Adrenal gland (tissue), 12 donors: Measurements from ENCODE around the gene CEP128. TPM values are rescaled to one million over a fixed set of nuclear protein-coding genes. Genes with fewer than 3 reads are reported as not detected.

Experiments used
- DNase-seq, 7 donors: peaks; one replicate each; pipeline ENCODE4 v3.0.0-alpha.2; 2019 to 2020
- H3K27ac ChIP-seq, 5 donors: fragments of 200-600 bp; sonication (generic) in 4 of 5; 1 replicate in 3 of 5; 2 replicates in 2 of 5; pipeline versions ENCODE4 v1.5.1 to v1.8.0; 2016 to 2020; ENCODE audit warnings: mild to moderate bottlenecking in 1 of 5
- H3K27me3 ChIP-seq: fragments of 200-600 bp; 2 replicates; pipeline ENCODE4 v1.8.0; 2021
- H3K36me3 ChIP-seq, 2 donors: fragments of 200-600 bp; replicated peaks in 1 of 2; 1 replicate in 1 of 2; 2 replicates in 1 of 2; pipeline versions ENCODE4 v1.5.1 to v1.8.0; 2018 to 2022
- H3K4me1 ChIP-seq, 2 donors: fragments of 200-600 bp; replicated peaks in 1 of 2; 1 replicate in 1 of 2; 2 replicates in 1 of 2; pipeline versions ENCODE4 v1.5.1 to v1.8.0; 2018 to 2021
- H3K4me3 ChIP-seq, 4 donors: fragments of 200-600 bp; sonication (generic) in 3 of 4; one replicate each; pipeline ENCODE4 v1.5.1; 2016 to 2018
- H3K9me3 ChIP-seq, 3 donors: fragments of 200-600 bp; sonication (generic) in 1 of 3; replicated peaks in 1 of 3; 1 replicate in 2 of 3; 2 replicates in 1 of 3; pipeline versions ENCODE4 v1.5.1 to v1.8.0; 2016 to 2021
- CTCF ChIP-seq, 6 experiments: fragments of 450-650 bp in 4 of 6; fragments of 200-600 bp in 2 of 6; sonication (generic) in 1 of 6; IDR thresholded peaks; 1 replicate in 5 of 6; 2 replicates in 1 of 6; pipeline versions ENCODE4 v1.5.1 to v1.8.0; 2016 to 2021; ENCODE audit warnings: antibody characterized with exemption in 6 of 6, mild to moderate bottlenecking in 2 of 6, moderate library complexity in 1 of 6
- POLR2A ChIP-seq, 2 donors: fragments of 450-650 bp; IDR thresholded peaks; one replicate each; pipeline ENCODE4 v1.6.1; 2017; ENCODE audit warnings: antibody characterized with exemption in 2 of 2, mild to moderate bottlenecking in 2 of 2, moderate library complexity in 1 of 2
- WGBS, 4 donors: extraction: QIAGEN DNeasy Blood & Tissue Kit in 2 of 4; methylation state at CpG; one replicate each; pipeline versions ENCODE4 v1.1.5 to v1.1.7; 2013 to 2017; 5-methylcytosine and 5-hydroxymethylcytosine counted together
- intact Hi-C, 2 donors: fragments of 100-400 bp; cut with DNase I; formaldehyde crosslinking; loops; one replicate each; pipeline versions ENCODE4 v1.14.1 to v1.15.0; 2022 to 2023
- polyA plus RNA-seq, 3 donors: library from polyadenylated mRNA; stranded (reverse); fragments of 200-250 nt in 2 of 3; fragments of 350-450 nt in 1 of 3; fragmentation: Illumina TruSeq in 1 of 3; extraction: RNeasy Lipid Tissue Mini Kit (QIAGEN cat#74804) in 1 of 3; gene quantifications; one replicate each; pipeline ENCODE4 v1.2.3, GENCODE V29; 2013 to 2014
- total RNA-seq, 9 donors: library from RNA; depleted of rRNA in 4 of 9; stranded (reverse); fragments of >200 nt in 4 of 9; fragments of 120-200 nt in 1 of 9; fragmentation: NEBNext Ultra II Directional in 1 of 9; extraction: Animal tissue kit (Norgen Biotek cat#: 25700) in 1 of 9; gene quantifications; one replicate each; pipeline versions ENCODE4 v1.1.0 to v1.2.4, GENCODE V29; 2013 to 2023
- donor health status: healthy with polysubstance abuse.
- donor health status: Bipolar disorder and iron deficiency.
- donor health status: DM: yes; HTN: yes; CAD: no.
- donor health status: DM: no; HTN: no; CAD: no.
- donor health status: DM: no; HTN: no; CAD: no.
- donor health status: DM: yes; HTN: yes; CAD: no.

Gene CEP128
- total and polyA plus RNA-seq, 12 donors = 1.1 to 5.2 (median 3.1) TPM

- Histone ChIP-seq H3K4me1 (no peaks in the 10 kb centered on the region), H3K36me3 (no peaks in the 10 kb centered on the region), H3K4me3 (no peak overlapping the region), H3K27me3 (no peaks in the 10 kb centered on the region), H3K9me3 (no peaks in the 10 kb centered on the region), H3K27ac (no peak overlapping the region)
- intact Hi-C loops = no loop called here
- no peak for DNase-seq
- 81 to 93% (median 87%) methylated on average over 5 of the region's 5 CpGs for WGBS, 4 donors
- TF ChIP-seq CTCF (IDR thresholded peaks at IDR 0.05) (no peak), POLR2A (IDR thresholded peaks at IDR 0.05) (no peak)
Measured at GRCh38 chr14:80565001-80565400, 376.5 kb downstream of the CEP128 start.

- intact Hi-C loops = no loop called here
- no peak overlapping the region for H3K27ac ChIP-seq
- TF ChIP-seq POLR2A (IDR thresholded peaks at IDR 0.05) (no peak), CTCF (IDR thresholded peaks at IDR 0.05) (no peak)
Measured at GRCh38 chr14:80564051-80564450, 377.5 kb downstream of the CEP128 start.

GRCh38 chr14:80560800-80561657 is 380.5 kb downstream of the CEP128 start:
- H3K27me3 ChIP-seq = no peaks in the 10 kb centered on the region
- no peaks in the 10 kb centered on the region for H3K4me1 ChIP-seq
- TF ChIP-seq POLR2A (IDR thresholded peaks at IDR 0.05) (no peak), CTCF (IDR thresholded peaks at IDR 0.05) (no peak)
- no peak overlapping the region for H3K4me3 ChIP-seq
- H3K9me3 ChIP-seq = no peaks in the 10 kb centered on the region
- WGBS, 4 donors = 89 to 96% (median 94%) methylated on average over 5 of the region's 5 CpGs
- intact Hi-C loops = no loop called here
- no peaks in the 10 kb centered on the region for H3K36me3 ChIP-seq
- no peak for DNase-seq
- H3K27ac ChIP-seq = no peak overlapping the region

More at GRCh38 chr14:80564051-80564450, 377.5 kb downstream of the CEP128 start:
- Histone ChIP-seq H3K4me1 (no peaks in the 10 kb centered on the region), H3K9me3 (no peaks in the 10 kb centered on the region), H3K36me3 (no peaks in the 10 kb centered on the region), H3K27me3 (no peaks in the 10 kb centered on the region), H3K4me3 (no peak overlapping the region)
- no peak for DNase-seq

- Histone ChIP-seq H3K9me3 (no peaks in the 10 kb centered on the region), H3K4me3 (no peak overlapping the region), H3K27ac (no peak overlapping the region), H3K4me1 (no peaks in the 10 kb centered on the region), H3K36me3 (no peaks in the 10 kb centered on the region), H3K27me3 (no peaks in the 10 kb centered on the region)
- DNase-seq = no peak
- TF ChIP-seq CTCF (IDR thresholded peaks at IDR 0.05) (no peak), POLR2A (IDR thresholded peaks at IDR 0.05) (no peak)
- intact Hi-C loops = no loop called here
- WGBS, 4 donors = 91 to 98% (median 94%) methylated on average over 2 of the region's 2 CpGs
Measured at GRCh38 chr14:80554139-80554538, 387.4 kb downstream of the CEP128 start.
